NT2/D1 (cell line): ENCODE results near the gene PDZD4.

Experiments
- DNase-seq: peaks from one replicate; pipeline ENCODE4 v3.0.0-alpha.2; 2011; ENCODE audit warnings: low read depth, low spot score
- H3K27me3 ChIP-seq: 2 replicates; pipeline ENCODE4 v1.6.0; 2011; ENCODE audit warnings: mild to moderate bottlenecking; ENCODE audit not compliant: insufficient read length, insufficient read depth
- H3K36me3 ChIP-seq: 2 replicates; pipeline ENCODE4 v1.6.1; 2011; ENCODE audit warnings: mild to moderate bottlenecking, low read length, mixed read lengths; ENCODE audit not compliant: insufficient read depth, insufficient read length
- H3K4me1 ChIP-seq: 2 replicates; pipeline ENCODE4 v1.5.1; 2011; ENCODE audit not compliant: insufficient read depth, insufficient read length
- H3K4me3 ChIP-seq: 2 replicates; pipeline ENCODE4 v1.5.1; 2011; ENCODE audit warnings: low read depth; ENCODE audit not compliant: insufficient read length
- H3K9ac ChIP-seq: 2 replicates; pipeline ENCODE4 v1.6.0; 2011; ENCODE audit warnings: low read depth; ENCODE audit not compliant: insufficient read length
- H3K9me3 ChIP-seq: 2 replicates; pipeline ENCODE4 v1.5.1; 2011; ENCODE audit warnings: mild to moderate bottlenecking, low read length; ENCODE audit not compliant: insufficient read depth
- SUZ12 ChIP-seq: IDR thresholded peaks from 2 replicates; pipeline ENCODE4 v1.6.1; 2011; ENCODE audit not compliant: insufficient read length, insufficient read depth; ENCODE audit errors: extremely low read depth
- YY1 ChIP-seq: IDR thresholded peaks from 2 replicates; pipeline ENCODE4 v1.6.1; 2011; ENCODE audit not compliant: insufficient read length, insufficient read depth
- ZNF274 ChIP-seq: IDR thresholded peaks from 2 replicates; pipeline ENCODE4 v1.6.1; 2011; ENCODE audit warnings: mild to moderate bottlenecking, low read depth, low read length

PDZD4 gene

DNA sequence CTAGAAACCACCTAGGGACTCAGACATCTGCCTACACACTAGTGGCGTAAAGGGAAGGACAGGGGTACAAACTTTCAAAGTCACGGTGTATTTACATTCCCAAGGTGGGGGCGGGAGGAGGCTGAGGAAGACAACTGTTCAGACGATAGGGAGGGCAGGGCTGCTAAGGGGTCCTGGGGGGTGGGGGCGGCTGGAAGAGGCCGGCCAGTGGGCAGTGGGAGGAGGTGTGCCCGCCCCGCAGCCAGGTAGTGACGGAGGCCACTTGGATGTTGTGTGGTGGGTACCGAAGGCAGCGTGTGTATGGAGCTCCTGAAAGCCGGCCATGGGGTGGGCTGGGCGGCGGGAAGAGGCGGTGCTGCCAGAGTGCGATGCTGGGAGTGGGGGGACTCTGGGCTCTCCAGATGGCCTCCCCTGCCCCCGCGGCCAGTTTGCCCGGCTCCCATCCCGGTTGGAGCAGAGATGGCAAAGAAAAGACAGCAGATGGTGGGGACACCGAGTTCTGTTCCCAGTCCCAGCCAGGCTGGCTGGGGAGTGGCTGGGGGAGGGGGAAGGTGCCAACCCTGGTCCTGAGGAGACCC is 31.5 kb upstream of the PDZD4 start:
- peaks cover 2% of the 10 kb centered on the region for H3K4me1 ChIP-seq
- no peaks in the 10 kb centered on the region for H3K27me3 ChIP-seq
- TF ChIP-seq ZNF274 (no peak), SUZ12 (no peak), YY1 (no peak)
- DNase-seq: no peak
- no peak overlapping the region for H3K9ac ChIP-seq
- H3K9me3 ChIP-seq: no peaks in the 10 kb centered on the region
- peaks cover 30% of the 10 kb centered on the region for H3K36me3 ChIP-seq
- H3K4me3 ChIP-seq: no peak overlapping the region

DNA sequence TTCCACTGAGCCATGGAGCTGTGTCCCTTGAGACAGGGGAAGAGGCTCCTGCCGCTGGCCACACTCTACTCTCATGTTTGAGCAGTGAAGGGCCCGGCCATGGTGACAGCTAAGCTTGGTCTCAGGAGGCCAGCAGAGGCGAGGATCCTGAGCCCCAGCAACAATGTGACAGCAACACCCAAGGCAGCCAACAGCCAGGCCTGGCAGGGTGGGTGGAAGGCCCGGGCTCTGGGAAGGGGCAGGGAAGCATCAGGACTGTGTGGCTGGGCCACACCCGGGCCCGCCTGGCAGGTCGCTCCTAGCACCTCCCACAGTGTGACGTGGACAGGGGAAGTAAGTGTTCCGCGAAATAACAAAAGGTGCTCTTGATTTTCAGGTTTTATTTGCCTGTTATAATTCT is 30.8 kb upstream of the PDZD4 start:
- no peak overlapping the region for H3K9ac ChIP-seq
- H3K9me3 ChIP-seq: no peaks in the 10 kb centered on the region
- no peaks in the 10 kb centered on the region for H3K27me3 ChIP-seq
- H3K4me1 ChIP-seq: peaks cover 2% of the 10 kb centered on the region
- H3K4me3 ChIP-seq: no peak overlapping the region
- no peak for DNase-seq
- no peak for TF ChIP-seq ZNF274
- TF ChIP-seq SUZ12: no peak
- TF ChIP-seq YY1: no peak
- peaks cover 25% of the 10 kb centered on the region for H3K36me3 ChIP-seq

DNA sequence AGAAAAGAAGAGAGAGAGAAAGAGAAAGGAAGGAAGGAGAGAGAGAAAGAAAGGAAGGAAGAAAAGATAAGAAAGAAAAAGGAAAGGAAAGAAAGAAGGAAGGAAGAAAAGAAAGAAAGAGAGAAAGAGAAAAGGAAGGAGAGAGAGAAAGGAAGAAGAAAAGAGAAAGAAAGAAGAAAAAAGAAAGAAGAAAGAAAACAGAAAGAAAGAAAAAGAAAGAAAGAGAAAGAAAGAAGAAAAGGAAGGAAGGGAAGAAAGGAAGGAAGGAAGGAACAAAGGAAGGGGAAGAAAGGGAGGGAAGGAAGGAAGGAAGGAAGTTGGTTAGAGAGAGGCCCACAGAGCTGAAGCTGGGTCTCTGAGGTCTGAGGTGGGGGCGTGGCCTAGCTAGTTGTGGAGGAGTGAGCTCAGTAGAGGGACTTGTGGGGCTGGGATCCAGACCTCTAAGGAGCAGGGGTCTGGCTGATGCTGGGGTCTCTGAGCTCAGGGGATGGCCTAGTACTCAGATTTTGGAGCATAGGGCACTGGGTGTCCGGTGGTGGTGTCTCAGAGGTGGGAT is 27.1 kb upstream of the PDZD4 start:
- H3K27me3 ChIP-seq: no peaks in the 10 kb centered on the region
- peaks cover 4% of the 10 kb centered on the region for H3K36me3 ChIP-seq
- H3K4me3 ChIP-seq: no peak overlapping the region
- no peak for DNase-seq
- no peaks in the 10 kb centered on the region for H3K9me3 ChIP-seq
- H3K9ac ChIP-seq: no peak overlapping the region
- no peaks in the 10 kb centered on the region for H3K4me1 ChIP-seq
- no peak for TF ChIP-seq SUZ12

GRCh38 chrX:153854702-153855101 is 24.4 kb upstream of the PDZD4 start:
- Histone ChIP-seq H3K4me3 (no peak overlapping the region), H3K27me3 (no peaks in the 10 kb centered on the region), H3K36me3 (no peaks in the 10 kb centered on the region), H3K9ac (no peak overlapping the region), H3K4me1 (no peaks in the 10 kb centered on the region), H3K9me3 (no peaks in the 10 kb centered on the region)
- TF ChIP-seq SUZ12 (no peak), YY1 (no peak), ZNF274 (no peak)
- DNase-seq: no peak

- Histone ChIP-seq H3K9me3 (no peaks in the 10 kb centered on the region), H3K4me1 (no peaks in the 10 kb centered on the region), H3K36me3 (no peaks in the 10 kb centered on the region), H3K4me3 (no peak overlapping the region), H3K9ac (no peak overlapping the region), H3K27me3 (no peaks in the 10 kb centered on the region)
- TF ChIP-seq ZNF274: no peak
- TF ChIP-seq YY1: no peak
- no peak for TF ChIP-seq SUZ12
- DNase-seq: no peak
Observed at GRCh38 chrX:153853902-153854267, 23.5 kb upstream of the PDZD4 start.

DNA sequence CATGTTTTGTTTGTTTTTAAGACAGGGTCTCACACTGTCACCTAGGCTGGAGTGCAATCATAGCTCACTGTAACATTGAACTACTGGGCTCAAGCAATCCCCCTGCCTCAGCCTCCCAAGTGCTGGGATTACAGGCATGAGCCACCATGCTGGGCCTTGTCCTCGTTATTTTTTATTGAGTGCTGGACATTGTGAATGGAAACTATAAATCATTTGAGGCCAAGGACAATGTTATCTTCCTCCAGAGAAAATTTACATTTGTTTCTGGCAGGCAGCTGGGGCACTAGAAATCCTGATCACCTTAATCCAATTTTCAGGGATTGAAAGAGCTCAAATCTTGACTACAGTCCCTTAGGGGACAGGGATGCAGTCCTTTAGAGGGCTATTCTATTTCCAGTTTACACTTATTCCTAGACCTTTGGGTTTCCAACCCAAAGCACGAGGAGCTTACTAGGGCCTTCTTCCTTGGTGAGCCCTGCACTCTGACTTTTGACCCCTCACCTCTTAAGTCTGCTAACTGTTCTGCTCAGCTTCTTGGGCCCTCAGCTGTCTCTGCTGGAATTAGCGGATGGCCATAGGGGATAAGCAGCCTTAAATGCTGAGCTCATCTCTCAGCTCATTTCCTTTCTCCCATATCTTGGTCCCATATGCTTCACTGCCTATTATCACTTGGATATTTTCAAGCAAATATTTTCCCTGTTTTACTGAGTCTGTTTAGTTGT is 23.0 kb upstream of the PDZD4 start:
- no peak for DNase-seq
- TF ChIP-seq SUZ12: no peak
- TF ChIP-seq YY1: no peak
- no peak for TF ChIP-seq ZNF274
- no peak overlapping the region for H3K4me3 ChIP-seq
- H3K9me3 ChIP-seq: no peaks in the 10 kb centered on the region
- H3K27me3 ChIP-seq: no peaks in the 10 kb centered on the region
- no peaks in the 10 kb centered on the region for H3K4me1 ChIP-seq
- no peak overlapping the region for H3K9ac ChIP-seq
- no peaks in the 10 kb centered on the region for H3K36me3 ChIP-seq

DNA sequence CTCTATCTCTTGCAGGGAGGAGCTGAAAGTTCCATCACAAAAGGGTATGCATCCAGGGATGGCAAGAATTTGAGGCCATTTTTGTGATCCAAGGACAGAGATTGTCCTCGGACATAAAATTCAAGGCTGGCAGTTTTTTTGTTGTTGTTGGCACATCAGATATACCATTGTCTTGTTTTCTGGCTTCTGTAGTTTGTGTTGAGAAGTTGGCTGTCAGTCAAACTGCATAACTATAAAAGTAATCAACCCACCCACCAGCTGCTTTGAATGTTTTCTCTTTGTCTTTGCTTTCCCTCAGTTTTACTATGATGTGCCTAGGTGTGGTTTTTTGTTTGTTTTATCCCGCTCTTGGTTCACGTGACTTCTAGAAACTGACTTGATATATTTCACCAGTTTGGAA is 21.6 kb upstream of the PDZD4 start:
- H3K36me3 ChIP-seq: no peaks in the 10 kb centered on the region
- TF ChIP-seq SUZ12 (no peak), ZNF274 (no peak), YY1 (no peak)
- H3K9ac ChIP-seq: no peak overlapping the region
- no peak for DNase-seq
- H3K9me3 ChIP-seq: no peaks in the 10 kb centered on the region
- no peaks in the 10 kb centered on the region for H3K4me1 ChIP-seq
- H3K27me3 ChIP-seq: no peaks in the 10 kb centered on the region
- H3K4me3 ChIP-seq: no peak overlapping the region
